ENCODE measurements around the gene B3GNT7.

B3GNT7 gene

GRCh38 chr2:231383416-231384108 lies 11.9 kb upstream of the B3GNT7 start:
- H3K27ac ChIP-seq: no peak overlapping the region
- no peak for DNase-seq (ENCODE audit: low read depth, low spot score)

DNA sequence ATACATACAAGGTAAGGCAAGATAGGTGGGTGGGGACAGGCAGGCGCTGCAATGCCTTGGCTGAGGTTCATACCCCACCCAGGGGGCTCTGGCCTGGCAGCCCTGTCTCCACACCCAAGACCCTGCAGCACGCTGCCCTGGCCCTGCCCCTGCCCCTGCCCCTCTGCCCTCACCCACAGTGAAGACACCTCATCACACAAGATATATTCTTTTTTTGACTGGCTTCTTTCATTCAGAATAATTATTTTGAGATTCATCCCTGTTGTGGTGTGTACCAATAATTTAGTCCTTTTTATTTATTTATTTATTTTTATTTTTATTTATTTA lies 11.4 kb upstream of the B3GNT7 start:
- no peak for DNase-seq (ENCODE audit: low read depth, low spot score)
- no peak overlapping the region for H3K27ac ChIP-seq

- H3K27ac ChIP-seq: no peak overlapping the region
- DNase-seq (ENCODE audit: low read depth, low spot score): no peak
Observed at GRCh38 chr2:231384970-231385369, 10.5 kb upstream of the B3GNT7 start.

- DNase-seq (ENCODE audit: low read depth, low spot score): no peak
- no peak overlapping the region for H3K27ac ChIP-seq
Observed at GRCh38 chr2:231385429-231385828, 10.1 kb upstream of the B3GNT7 start.

DNA sequence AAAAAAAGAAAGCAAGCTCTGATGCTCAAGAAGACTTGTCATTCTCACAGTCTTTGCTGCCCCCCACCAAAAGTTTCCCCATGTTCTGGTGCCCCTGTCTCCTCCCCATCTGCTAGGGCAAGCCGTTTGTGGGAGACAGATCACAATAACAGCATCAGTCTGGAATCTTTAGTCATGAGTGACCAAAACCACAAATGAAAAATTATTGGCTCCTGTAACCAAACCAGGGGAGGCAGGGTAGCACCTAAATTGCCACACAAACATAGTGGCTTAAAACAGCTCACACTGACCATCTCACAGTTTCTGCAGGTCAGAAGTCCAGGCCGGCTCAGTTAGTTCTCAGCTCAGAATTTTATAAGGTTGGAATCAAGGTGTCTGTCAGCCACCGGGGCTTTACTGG lies 9.1 kb upstream of the B3GNT7 start:
- H3K27ac ChIP-seq: no peak overlapping the region
- DNase-seq (ENCODE audit: low read depth, low spot score): no peak

GRCh38 chr2:231387904-231388724 lies 7.4 kb upstream of the B3GNT7 start:
- DNase-seq (ENCODE audit: low read depth, low spot score): no peak

DNA sequence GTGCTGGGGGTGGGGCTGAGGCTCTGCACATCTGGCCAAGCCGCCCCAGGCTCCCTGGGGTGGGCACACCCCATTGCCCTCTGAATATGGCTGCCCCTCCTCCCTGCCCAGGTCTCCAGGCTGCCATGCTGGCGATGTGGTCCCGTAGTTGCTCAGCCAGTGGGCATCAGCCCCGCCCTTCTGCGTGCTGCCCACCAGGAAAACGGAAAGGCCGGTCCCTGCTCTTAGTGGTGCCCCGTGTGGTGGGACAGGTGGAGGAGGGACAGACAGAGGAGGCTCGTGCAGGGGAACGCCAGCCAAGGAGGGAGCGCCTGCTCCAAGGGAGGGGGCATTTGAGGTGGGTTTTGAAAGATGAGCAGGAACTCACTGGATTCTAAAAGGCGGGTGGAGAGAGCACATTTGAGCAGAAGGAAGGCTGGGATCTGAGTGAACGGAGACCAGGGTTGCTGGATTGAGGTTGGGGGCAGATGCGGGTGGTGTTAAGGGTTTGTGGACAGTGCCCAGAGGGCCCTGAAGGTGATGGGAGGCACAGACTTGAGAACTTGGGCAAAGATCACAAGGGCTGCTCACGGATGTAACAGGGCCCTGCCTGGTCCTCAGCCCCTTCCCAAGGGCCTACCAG lies 6.7 kb upstream of the B3GNT7 start:
- DNase-seq (ENCODE audit: low read depth, low spot score): no peak
- no peak overlapping the region for H3K27ac ChIP-seq

More at GRCh38 chr2:231387904-231388724, 7.4 kb upstream of the B3GNT7 start:
- H3K27ac ChIP-seq: no peak overlapping the region

DNA sequence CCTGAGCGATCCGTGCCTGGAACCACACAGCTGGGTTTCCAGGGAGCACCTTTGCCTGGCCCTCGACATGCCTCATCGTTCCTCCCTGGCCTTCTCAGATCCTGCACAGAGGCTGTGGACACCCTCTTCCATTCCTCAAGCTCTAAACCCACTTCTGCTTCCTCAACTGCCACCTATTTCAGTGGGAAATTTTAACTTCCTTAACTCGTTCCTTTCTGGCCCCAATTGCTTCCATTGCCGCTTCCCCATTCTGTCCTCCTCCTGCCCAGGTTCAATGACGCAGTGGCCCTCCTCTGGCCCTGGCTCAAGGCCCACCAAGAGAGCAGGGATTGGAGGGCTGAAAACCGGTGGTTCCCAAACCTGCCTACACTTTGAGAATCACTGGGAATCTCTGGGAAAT lies 4.8 kb upstream of the B3GNT7 start:
- DNase-seq (ENCODE audit: low read depth, low spot score): no peak

DNA sequence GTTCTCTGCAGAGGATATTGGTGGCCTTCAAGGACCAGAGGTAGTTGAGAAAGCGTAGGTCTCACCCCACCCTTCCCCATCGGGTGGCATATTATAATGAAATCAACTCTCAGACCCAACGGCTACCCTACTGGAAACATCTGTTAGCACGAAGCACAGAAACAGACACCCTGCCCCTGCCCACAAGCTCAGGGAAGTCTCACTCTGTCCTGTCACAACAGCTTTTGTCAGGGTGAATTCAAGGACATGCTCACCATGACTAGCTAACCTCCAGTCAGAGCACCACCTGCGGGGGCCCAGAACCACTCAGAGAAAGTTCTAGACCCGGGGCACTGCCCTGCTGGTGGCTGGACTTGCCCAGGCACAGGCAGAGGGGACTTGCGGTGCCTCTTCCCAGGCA lies 3.5 kb upstream of the B3GNT7 start:
- no peak for DNase-seq (ENCODE audit: low read depth, low spot score)
- no peak overlapping the region for H3K27ac ChIP-seq

More for the DNA sequence above, 4.8 kb upstream of the B3GNT7 start:
- no peak overlapping the region for H3K27ac ChIP-seq

GRCh38 chr2:231392431-231393148 lies 2.9 kb upstream of the B3GNT7 start:
- no peak overlapping the region for H3K27ac ChIP-seq
- no peak for DNase-seq (ENCODE audit: low read depth, low spot score)

DNA sequence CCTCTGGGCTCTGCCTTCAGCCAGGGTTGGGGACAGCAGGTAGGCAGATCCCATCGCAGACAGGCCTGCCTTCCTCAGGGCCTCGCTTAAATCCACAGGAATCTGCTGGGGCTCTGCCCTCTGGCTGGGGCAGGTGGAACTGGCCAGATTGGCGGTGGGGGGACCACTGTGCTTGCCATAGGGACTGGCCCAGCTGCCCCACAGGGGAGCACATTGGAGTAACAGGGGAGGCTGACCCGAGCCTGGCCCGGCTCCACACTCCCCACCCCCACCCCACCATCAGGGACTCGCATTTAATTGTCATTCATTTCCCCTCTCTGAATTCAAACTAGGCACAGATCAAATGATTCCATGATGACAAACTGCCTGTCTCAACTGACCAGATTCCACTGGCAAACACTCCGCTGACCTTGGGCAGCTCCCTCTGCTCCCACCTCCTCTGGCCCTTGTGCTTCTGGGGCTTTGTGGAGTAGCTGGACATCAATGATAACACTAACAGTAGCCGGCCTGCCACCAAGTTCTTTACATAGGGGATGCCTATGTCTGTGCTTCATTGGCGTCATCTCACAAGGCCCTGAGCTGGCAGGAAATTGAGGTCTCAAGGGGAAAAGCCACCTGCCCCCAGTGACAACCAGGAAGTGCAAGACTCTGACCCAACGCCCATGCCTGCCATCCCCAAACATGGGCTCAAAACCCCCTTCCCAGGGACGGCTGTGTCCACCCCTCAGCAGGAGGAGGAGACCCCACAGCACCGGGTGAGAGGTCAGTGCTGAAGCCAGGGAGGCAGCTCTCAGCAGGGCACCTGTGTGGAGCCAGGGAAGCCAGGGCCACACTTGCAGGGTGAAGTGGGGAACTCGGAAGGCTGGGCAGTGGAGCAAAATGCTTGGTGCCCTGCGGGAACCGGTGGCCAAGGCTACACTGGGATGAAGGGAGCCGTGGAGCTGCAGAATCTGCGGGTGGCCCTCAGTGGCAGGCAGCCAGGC lies 2.1 kb upstream of the B3GNT7 start:
- H3K27ac ChIP-seq: no peak overlapping the region
- no peak for DNase-seq (ENCODE audit: low read depth, low spot score)

- H3K27ac ChIP-seq: no peak overlapping the region
- DNase-seq (ENCODE audit: low read depth, low spot score): no peak
Observed at GRCh38 chr2:231394211-231395141, 1.0 kb upstream of the B3GNT7 start.

GRCh38 chr2:231396058-231396821 lies 730 bp downstream of the B3GNT7 start:
- DNase-seq (ENCODE audit: low read depth, low spot score): no peak
- no peak overlapping the region for H3K27ac ChIP-seq

DNA sequence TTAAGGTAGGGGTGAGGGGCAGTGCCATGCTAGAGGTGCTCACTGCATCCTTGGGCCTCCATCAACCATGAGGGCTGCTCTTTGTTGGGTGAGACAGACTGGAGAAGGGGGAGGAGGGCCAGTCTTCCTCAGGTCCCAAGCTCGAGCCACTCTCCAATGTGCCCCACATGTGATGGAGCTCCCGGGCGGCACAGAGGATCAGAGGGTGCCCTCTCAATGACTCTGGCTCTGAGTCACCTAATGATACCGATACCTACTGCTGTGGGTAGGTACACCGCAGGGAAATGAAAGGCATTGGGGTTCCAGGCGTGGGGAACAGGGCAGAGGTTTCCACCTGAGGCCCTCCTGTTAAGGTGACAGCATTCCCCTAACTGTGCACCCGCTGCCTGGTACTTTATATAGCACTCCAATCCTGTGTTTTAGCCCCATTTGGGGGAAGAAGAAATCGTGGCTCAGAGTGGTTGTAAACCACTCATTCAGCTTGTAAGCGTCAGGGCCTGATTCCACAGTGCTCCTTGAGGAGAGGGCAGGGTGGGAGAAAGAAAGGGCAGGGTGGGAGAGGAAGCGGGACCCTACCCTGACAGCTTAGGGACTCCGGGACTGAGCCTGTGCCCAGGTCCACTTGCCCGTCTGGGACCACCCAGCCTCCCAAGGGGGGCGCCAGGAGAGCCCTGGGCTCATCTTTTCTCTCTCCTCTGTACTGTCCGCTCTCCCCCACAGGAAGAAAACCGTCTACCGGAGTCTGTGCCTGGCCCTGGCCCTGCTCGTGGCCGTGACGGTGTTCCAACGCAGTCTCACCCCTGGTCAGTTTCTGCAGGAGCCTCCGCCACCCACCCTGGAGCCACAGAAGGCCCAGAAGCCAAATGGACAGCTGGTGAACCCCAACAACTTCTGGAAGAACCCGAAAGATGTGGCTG lies 1.8 kb downstream of the B3GNT7 start:
- no peak overlapping the region for H3K27ac ChIP-seq

DNA sequence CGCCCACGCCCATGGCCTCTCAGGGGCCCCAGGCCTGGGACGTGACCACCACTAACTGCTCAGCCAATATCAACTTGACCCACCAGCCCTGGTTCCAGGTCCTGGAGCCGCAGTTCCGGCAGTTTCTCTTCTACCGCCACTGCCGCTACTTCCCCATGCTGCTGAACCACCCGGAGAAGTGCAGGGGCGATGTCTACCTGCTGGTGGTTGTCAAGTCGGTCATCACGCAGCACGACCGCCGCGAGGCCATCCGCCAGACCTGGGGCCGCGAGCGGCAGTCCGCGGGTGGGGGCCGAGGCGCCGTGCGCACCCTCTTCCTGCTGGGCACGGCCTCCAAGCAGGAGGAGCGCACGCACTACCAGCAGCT lies 2.4 kb downstream of the B3GNT7 start:
- H3K27ac ChIP-seq: no peak overlapping the region
- no peak for DNase-seq (ENCODE audit: low read depth, low spot score)

More for the DNA sequence above, 1.8 kb downstream of the B3GNT7 start:
- DNase-seq (ENCODE audit: low read depth, low spot score): no peak

DNA sequence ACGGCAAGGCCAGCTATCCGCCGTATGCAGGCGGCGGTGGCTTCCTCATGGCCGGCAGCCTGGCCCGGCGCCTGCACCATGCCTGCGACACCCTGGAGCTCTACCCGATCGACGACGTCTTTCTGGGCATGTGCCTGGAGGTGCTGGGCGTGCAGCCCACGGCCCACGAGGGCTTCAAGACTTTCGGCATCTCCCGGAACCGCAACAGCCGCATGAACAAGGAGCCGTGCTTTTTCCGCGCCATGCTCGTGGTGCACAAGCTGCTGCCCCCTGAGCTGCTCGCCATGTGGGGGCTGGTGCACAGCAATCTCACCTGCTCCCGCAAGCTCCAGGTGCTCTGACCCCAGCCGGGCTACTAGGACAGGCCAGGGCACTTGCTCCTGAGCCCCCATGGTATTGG lies 3.1 kb downstream of the B3GNT7 start:
- H3K27ac ChIP-seq: no peak overlapping the region
- no peak for DNase-seq (ENCODE audit: low read depth, low spot score)
